HepG2 (cell line): ENCODE measurements around the gene TIMM10. TPM values are rescaled to one million over a fixed set of nuclear protein-coding genes. Genes with fewer than 3 reads are reported as not detected.

ENCODE experiments used
- BHLHE40 ChIP-seq: IDR thresholded peaks from 2 replicates; pipeline ENCODE4 v1.6.1; 2011; ENCODE audit warnings: low read length, improper control_type of control experiment
- CBX1 ChIP-seq: IDR thresholded peaks from one replicate; pipeline ENCODE4 v1.6.1; 2016; ENCODE audit warnings: antibody characterized with exemption, low read depth
- ISL2 ChIP-seq: sonication (generic); formaldehyde crosslinking; IDR thresholded peaks from 2 replicates; pipeline ENCODE4 v1.5.0; 2020; ENCODE audit warnings: missing genetic modification reagents
- MTF1 ChIP-seq: sonication (generic); formaldehyde crosslinking; IDR thresholded peaks from 2 replicates; pipeline ENCODE4 v1.5.0; 2020; ENCODE audit warnings: missing genetic modification reagents
- NAIF1 ChIP-seq: sonication (generic); formaldehyde crosslinking; IDR thresholded peaks from 2 replicates; pipeline ENCODE4 v1.5.0; 2020; ENCODE audit warnings: mild to moderate bottlenecking, missing genetic modification reagents, borderline replicate concordance
- NFATC3 ChIP-seq: sonication (generic); formaldehyde crosslinking; IDR thresholded peaks from 2 replicates; pipeline ENCODE4 v1.5.1; 2020; ENCODE audit warnings: mild to moderate bottlenecking, missing genetic modification reagents
- TRIM22 ChIP-seq: fragments of 450-650 bp; IDR thresholded peaks from 2 replicates; pipeline ENCODE4 v1.6.1; 2017
- USF2 ChIP-seq, 2 experiments: sonication (generic) in 1 of 2; formaldehyde crosslinking in 1 of 2; IDR thresholded peaks; 2 replicates each; pipeline versions ENCODE4 v1.5.1 to v1.6.1; 2011 to 2020; ENCODE audit warnings: borderline replicate concordance in 1 of 2, low read depth in 1 of 2, low read length in 1 of 2, mild to moderate bottlenecking in 1 of 2, missing genetic modification reagents in 1 of 2, moderate library complexity in 1 of 2
- ZNF451 ChIP-seq: sonication (generic); formaldehyde crosslinking; IDR thresholded peaks from 2 replicates; pipeline ENCODE4 v1.5.0; 2020; ENCODE audit warnings: mild to moderate bottlenecking, missing genetic modification reagents
- ZNF546 ChIP-seq: sonication (generic); formaldehyde crosslinking; conservative IDR thresholded peaks from 2 replicates; pipeline ENCODE4 v1.8.1; 2023; ENCODE audit warnings: mild to moderate bottlenecking, missing genetic modification reagents
- ZNF629 ChIP-seq: sonication (generic); formaldehyde crosslinking; conservative IDR thresholded peaks from 2 replicates; pipeline ENCODE4 v1.5.0; 2020; ENCODE audit warnings: missing genetic modification reagents
- polyA plus RNA-seq, 8 experiments: library from polyadenylated mRNA; depleted of rRNA in 3 of 8; stranded (reverse) in 7 of 8; unstranded in 1 of 8; fragments of >200 nt; fragmentation: Illumina TruSeq in 4 of 8; extraction: Trizol in 4 of 8; gene quantifications; 2 replicates each; pipeline versions ENCODE4 v1.2.1 to v1.2.3, GENCODE V29; 2011 to 2016; ENCODE audit warnings: low read depth in 4 of 8, missing spikeins in 1 of 8, mixed read lengths in 1 of 8; ENCODE audit not compliant: insufficient read depth in 1 of 8
- total RNA-seq, 5 experiments: library from RNA; depleted of rRNA; stranded (reverse); fragments of >200 nt; fragmentation: Illumina TruSeq; extraction: Trizol; gene quantifications; 2 replicates each; pipeline ENCODE4 v1.2.3, GENCODE V29; 2016; ENCODE audit warnings: low read depth in 1 of 5
- TF ChIP-seq, protein P1 (sequence below): IDR thresholded peaks from 2 replicates; pipeline ENCODE4 v1.6.1; 2016; ENCODE audit warnings: missing genetic modification reagents, missing compliant biosample characterization
- TF ChIP-seq, protein P2 (sequence below): sonication (generic); formaldehyde crosslinking; IDR thresholded peaks from 2 replicates; pipeline ENCODE4 v1.5.1; 2020; ENCODE audit warnings: mild to moderate bottlenecking, missing genetic modification reagents, moderate library complexity
- TF ChIP-seq, protein P3 (sequence below): sonication (generic); formaldehyde crosslinking; IDR thresholded peaks from 2 replicates; pipeline ENCODE4 v1.4.0; 2020; ENCODE audit warnings: low read depth, missing genetic modification reagents

The TIMM10 gene
- total and polyA plus RNA-seq, 2 of the 13 experiments (the other 11 are each of a cell fraction or from before 2014, with no cell fraction given): 67.8 to 82.2 TPM

GRCh38 chr11:57508341-57509170, 22.0 kb downstream of the TIMM10 start (continued):
- TF ChIP-seq TRIM22 (no peak), NFATC3 (CRISPR knock-in tag) (no peak), ZNF546 (CRISPR knock-in tag) (no peak), CBX1 (no peak), ISL2 (CRISPR knock-in tag) (no peak), ZNF451 (no peak), BHLHE40 (peak; percentile 82), NAIF1 (CRISPR knock-in tag) (no peak), MTF1 (CRISPR knock-in tag) (no peak), USF2 (IDR thresholded peaks at IDR 0.05; ENCODE audit: low read depth, low read length) (0 out of 2 replicates have a peak, but pooled peaks have one; percentile 4), USF2 (CRISPR knock-in tag; IDR thresholded peaks at IDR 0.05; ENCODE audit: borderline replicate concordance) (no peak; the same call in 1 of the 2 replicates), ZNF629 (no peak)
- TF ChIP-seq, protein P1, sequence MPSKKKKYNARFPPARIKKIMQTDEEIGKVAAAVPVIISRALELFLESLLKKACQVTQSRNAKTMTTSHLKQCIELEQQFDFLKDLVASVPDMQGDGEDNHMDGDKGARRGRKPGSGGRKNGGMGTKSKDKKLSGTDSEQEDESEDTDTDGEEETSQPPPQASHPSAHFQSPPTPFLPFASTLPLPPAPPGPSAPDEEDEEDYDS (CRISPR knock-in tag): no peak
- TF ChIP-seq, protein P2, sequence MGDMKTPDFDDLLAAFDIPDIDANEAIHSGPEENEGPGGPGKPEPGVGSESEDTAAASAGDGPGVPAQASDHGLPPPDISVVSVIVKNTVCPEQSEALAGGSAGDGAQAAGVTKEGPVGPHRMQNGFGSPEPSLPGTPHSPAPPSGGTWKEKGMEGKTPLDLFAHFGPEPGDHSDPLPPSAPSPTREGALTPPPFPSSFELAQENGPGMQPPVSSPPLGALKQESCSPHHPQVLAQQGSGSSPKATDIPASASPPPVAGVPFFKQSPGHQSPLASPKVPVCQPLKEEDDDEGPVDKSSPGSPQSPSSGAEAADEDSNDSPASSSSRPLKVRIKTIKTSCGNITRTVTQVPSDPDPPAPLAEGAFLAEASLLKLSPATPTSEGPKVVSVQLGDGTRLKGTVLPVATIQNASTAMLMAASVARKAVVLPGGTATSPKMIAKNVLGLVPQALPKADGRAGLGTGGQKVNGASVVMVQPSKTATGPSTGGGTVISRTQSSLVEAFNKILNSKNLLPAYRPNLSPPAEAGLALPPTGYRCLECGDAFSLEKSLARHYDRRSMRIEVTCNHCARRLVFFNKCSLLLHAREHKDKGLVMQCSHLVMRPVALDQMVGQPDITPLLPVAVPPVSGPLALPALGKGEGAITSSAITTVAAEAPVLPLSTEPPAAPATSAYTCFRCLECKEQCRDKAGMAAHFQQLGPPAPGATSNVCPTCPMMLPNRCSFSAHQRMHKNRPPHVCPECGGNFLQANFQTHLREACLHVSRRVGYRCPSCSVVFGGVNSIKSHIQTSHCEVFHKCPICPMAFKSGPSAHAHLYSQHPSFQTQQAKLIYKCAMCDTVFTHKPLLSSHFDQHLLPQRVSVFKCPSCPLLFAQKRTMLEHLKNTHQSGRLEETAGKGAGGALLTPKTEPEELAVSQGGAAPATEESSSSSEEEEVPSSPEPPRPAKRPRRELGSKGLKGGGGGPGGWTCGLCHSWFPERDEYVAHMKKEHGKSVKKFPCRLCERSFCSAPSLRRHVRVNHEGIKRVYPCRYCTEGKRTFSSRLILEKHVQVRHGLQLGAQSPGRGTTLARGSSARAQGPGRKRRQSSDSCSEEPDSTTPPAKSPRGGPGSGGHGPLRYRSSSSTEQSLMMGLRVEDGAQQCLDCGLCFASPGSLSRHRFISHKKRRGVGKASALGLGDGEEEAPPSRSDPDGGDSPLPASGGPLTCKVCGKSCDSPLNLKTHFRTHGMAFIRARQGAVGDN (CRISPR knock-in tag): no peak
- TF ChIP-seq, protein P3, sequence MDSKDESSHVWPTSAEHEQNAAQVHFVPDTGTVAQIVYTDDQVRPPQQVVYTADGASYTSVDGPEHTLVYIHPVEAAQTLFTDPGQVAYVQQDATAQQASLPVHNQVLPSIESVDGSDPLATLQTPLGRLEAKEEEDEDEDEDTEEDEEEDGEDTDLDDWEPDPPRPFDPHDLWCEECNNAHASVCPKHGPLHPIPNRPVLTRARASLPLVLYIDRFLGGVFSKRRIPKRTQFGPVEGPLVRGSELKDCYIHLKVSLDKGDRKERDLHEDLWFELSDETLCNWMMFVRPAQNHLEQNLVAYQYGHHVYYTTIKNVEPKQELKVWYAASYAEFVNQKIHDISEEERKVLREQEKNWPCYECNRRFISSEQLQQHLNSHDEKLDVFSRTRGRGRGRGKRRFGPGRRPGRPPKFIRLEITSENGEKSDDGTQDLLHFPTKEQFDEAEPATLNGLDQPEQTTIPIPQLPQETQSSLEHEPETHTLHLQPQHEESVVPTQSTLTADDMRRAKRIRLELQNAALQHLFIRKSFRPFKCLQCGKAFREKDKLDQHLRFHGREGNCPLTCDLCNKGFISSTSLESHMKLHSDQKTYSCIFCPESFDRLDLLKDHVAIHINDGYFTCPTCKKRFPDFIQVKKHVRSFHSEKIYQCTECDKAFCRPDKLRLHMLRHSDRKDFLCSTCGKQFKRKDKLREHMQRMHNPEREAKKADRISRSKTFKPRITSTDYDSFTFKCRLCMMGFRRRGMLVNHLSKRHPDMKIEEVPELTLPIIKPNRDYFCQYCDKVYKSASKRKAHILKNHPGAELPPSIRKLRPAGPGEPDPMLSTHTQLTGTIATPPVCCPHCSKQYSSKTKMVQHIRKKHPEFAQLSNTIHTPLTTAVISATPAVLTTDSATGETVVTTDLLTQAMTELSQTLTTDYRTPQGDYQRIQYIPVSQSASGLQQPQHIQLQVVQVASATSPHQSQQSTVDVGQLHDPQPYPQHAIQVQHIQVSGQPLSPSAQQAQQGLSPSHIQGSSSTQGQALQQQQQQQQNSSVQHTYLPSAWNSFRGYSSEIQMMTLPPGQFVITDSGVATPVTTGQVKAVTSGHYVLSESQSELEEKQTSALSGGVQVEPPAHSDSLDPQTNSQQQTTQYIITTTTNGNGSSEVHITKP: no peak
